NOMO-1 treated with DMSO at 0.1 percent for 48 hours (cell line): ENCODE measurements around the gene FDXR.
A peak's percentile ranks its signal among the peaks of the same experiment; 100 is the strongest.

Experiments
- DNase-seq: peaks from one replicate; lab custom pipeline; 2025; ENCODE audit not compliant: unreplicated experiment; lab: John Stamatoyannopoulos, UW

The FDXR gene

GRCh38 chr17:74898376-74898946 is 25.7 kb upstream of the FDXR start:
- DNase-seq, result no peak

DNA sequence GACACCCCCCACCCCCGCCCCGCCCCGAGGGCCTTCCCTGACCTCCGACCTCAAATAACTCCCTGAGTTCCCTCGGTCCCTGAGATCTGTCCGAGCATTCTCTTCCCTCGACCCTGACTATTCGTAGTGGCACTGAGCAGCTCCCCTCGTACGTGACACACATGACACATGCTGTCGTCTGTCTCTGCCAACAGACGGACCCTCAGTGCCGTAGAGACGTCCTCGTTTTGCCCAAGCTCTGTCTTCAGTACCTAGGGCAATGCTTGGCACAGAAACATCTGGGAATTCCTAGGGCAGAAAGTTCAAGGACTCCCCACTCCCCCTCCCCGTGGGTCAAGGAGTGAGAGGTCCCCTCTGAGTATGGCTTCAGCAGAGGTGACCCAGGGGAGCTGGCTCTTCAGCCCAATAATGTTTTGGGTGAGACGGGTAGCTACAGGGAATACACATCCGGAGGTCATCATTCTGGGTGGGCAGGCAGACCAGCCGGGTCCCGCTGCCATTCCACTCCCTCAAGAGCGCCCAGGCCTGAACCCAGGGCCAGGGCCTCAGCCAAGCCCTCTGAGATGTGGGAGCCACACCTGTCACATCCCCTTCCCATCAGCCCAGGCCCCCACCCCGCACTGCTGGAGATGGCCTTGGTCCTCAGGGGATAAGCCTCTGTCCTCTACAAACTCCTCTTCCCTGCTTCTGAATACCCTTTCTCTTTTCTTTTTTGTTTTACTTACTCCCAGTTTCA is 21.3 kb upstream of the FDXR start:
- no peak for DNase-seq

DNA sequence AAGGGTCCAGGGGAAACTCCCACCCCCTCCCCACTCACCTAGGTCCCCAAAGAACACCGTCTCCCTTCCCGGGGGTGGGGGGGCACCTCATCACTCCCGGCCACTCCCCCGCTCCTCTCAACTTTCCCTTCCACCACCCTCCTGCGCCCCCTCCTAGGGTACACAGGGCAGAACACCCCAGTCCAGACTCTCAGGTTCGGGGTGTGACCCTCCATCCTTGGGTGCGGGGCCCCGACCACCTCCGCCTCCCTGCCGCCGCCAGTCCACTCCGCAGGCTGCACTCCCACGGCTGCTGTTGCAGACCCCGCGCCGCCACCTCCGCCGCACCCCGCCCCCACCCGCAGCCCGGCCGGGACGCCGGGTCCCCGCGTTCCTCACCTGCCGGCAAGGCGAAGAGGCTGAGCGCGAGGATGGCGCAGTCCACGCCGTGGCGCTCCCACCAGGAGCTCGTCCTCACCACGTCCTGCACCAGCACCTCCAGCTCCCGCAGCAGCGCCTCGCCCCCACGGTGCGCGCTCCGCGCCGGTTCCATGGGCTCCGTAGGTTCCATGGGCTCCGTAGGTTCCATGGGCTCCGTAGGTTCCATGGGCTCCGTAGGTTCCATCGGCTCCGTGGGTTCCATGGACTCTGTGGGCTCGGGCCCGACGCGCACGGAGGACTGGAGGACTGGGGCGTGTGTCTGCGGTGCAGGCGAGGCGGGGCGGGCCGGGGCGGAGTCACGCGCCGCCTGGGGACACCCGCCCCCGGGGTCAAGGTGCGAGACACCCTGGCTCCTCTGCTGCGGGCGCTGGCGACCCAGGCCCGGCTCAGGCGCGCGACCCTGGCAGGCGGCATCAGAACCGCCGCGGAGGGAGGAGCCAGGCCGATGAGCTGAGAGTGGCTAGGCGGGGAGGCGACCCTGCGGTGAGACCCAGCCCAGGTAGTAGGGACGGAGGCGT is 20.4 kb upstream of the FDXR start, which contains the start of gene FADS6:
TSS of gene FADS6 (minus strand) at position 660 of the 938 bp plus-strand sequence. CDS start at position 622, 38 bp downstream.
- no peak for DNase-seq

DNA sequence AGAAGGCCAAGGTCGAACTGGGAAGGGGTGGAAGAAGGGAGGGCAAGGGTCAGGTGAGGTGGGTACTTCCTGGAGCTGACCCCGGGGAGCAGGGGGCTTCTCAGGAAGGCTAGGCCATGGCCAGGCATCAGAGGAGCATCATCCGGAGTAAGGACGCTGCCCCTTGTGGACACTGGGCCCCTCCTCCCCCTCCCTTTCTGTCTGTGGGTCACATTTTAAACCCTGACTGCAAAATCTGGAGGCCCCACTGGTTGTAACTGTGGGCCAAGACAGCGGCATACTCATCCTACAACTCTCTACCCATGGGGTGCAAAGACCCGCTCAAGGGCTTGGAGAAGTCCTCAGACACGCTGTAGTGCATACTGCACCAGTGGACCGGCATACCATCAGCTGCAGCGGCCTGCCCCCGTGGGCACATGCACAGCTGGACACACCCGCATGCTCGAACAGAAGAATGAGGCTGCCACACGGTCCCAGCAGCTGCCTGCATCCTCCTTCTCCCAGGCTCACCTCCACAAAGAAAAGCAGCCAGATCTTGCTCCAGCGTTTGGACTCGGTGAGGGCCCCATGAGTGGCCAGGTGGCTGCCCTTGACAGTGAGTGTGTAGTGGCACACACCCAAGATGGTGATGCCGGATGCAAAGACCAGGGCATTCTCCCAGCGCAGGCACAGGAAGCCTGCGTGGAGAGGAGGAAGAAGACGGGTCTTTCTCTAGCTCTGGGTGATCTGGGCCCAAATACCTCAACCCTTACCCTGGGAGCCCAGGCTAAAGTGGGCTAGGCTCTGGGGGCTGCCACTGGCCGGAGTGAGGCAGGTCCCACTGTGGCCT is 19.4 kb upstream of the FDXR start:
- DNase-seq, result no peak

- no peak for DNase-seq
Observed at GRCh38 chr17:74890554-74890953, 17.8 kb upstream of the FDXR start.

DNA sequence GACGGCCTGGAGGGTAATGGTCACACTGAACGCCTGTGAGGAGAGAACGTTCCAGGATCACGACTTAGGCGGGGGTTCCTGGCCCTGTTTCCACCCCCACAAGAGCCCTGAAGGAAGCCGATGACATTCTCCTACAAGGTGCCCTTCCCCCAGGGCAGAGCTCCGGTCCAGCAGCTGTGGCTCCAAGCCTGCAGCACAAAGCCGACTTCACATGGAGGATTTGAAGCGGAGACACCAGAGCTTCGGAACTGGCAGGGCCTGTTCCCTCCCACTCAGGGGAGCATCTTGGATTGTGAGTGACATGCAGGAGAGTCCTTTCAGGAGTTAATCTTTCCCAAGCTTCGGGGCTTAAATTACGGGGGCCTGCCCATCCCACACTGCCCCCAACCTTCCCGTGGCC is 15.7 kb upstream of the FDXR start:
- no peak for DNase-seq

DNA sequence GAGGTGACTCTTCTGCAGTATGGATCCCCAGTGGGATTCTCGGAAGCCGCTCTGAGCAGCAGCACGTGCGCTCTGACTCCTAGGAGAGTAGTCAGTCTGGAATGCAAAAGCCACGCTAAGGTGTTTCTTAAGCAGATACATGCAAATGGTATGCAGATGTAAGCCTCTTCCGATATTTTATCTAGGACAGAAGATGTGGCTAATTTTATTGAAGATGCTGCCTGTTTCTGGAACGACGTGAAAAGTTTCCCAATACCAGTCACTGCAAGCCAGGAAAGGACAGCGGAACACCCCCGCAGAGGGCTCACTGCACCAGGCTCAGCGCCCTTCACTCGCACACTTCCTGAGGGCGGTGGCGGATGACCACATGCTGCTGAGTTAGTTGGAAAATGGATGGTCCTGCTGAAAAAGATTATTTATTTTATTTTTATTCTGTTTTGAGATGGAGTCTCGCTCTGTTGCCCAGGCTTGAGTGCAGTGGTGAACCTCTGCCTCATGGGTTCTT is 10.5 kb upstream of the FDXR start:
- DNase-seq, result no peak

DNA sequence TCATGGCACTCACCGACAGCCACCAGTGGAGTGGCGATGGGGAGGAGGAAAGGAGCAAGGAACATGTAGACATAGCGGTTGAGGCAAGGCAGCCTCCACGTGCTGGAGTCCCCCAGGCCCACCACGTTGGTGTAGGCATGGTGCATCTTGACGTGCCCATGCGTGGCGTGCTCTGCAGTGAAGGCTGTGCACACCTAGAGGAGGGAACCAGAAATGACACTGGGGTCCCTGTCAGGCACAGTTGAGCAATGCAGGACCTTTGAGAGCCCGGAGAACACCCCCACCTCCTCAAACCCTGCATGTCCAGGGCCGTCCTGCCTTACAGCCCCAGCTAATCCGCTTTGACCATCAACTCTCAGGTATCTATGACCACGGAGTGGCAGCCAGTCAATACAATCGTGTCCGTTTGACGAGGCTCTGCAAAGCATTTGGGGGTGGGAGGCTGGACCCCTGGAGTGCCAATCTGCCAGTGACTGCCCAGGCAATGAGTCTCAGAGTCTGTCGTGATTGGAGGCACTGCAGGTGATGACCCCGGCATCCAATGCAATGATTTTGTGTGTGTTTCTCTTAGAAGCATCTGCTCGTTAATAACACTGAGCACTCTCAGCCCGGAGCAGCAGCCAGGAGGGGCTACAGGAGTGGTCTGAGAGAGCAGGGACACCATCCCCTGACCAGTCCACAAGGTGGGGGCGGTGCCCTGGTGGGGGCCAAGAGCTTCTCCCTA is 9.9 kb upstream of the FDXR start:
- no peak for DNase-seq

- no peak for DNase-seq
Observed at GRCh38 chr17:74881073-74881472, 8.3 kb upstream of the FDXR start.

- no peak for DNase-seq
Observed at GRCh38 chr17:74879308-74879707, 6.5 kb upstream of the FDXR start.

GRCh38 chr17:74878658-74879057 is 5.9 kb upstream of the FDXR start:
- no peak for DNase-seq

- DNase-seq, result no peak
Observed at GRCh38 chr17:74877592-74878548, 5.1 kb upstream of the FDXR start.

- DNase-seq, result no peak
Observed at GRCh38 chr17:74875977-74876593, 3.3 kb upstream of the FDXR start.

- no peak for DNase-seq
Observed at GRCh38 chr17:74875155-74875976, 2.6 kb upstream of the FDXR start.

- DNase-seq, result no peak
Observed at GRCh38 chr17:74874615-74875037, 1.8 kb upstream of the FDXR start.

- DNase-seq, result peak; percentile 33
Observed at GRCh38 chr17:74873874-74874614, 1.2 kb upstream of the FDXR start.
